Stimulated activated CD4-positive, alpha-beta T cell treated with anti-CD3 and anti-CD28 coated beads, Interleukin-15, amount 100 ng/mL, for 48 hours (primary cell): ENCODE data around the gene PELO.
"Not testable (repeated sequence)": the region's sequence is repeated elsewhere in the genome, so short reads cannot be mapped to it uniquely, and the experiment has no call there.

ENCODE experiments used
- DNase-seq, 2 donors: peaks; one replicate each; pipeline ENCODE4 v3.0.0-alpha.2; 2020; ENCODE audit warnings: low read depth in 2 of 2

Gene PELO

GRCh38 chr5:52787600-52788504 lies at the start of gene PELO, which contains the start of gene ITGA1:
Gene PELO, plus strand, starts transcription at chr5:52787916. Its CDS starts 12,479 bp downstream, at chr5:52800395.
Gene ITGA1, plus strand, starts transcription at chr5:52787916. Its CDS starts 438 bp downstream, at chr5:52788354.
- DNase-seq, result no peak

- no peak for DNase-seq
Measured at GRCh38 chr5:52738095-52738506, 49.6 kb upstream of the PELO start.

GRCh38 chr5:52740007-52740406 lies 47.7 kb upstream of the PELO start:
- no peak for DNase-seq

- no peak for DNase-seq
Measured at GRCh38 chr5:52743012-52743411, 44.7 kb upstream of the PELO start.

GRCh38 chr5:52743529-52743928 lies 44.2 kb upstream of the PELO start:
- DNase-seq, result no peak

GRCh38 chr5:52743970-52744369 lies 43.7 kb upstream of the PELO start:
- DNase-seq, result peak; percentile 22 to 26

GRCh38 chr5:52744867-52745458 lies 42.8 kb upstream of the PELO start:
- not testable (repeated sequence) for DNase-seq

GRCh38 chr5:52746539-52746938 lies 41.2 kb upstream of the PELO start:
- no peak for DNase-seq

- no peak for DNase-seq
Measured at GRCh38 chr5:52748590-52748989, 39.1 kb upstream of the PELO start.

- DNase-seq, result no peak
Measured at GRCh38 chr5:52749666-52750065, 38.0 kb upstream of the PELO start.

GRCh38 chr5:52751137-52751536 lies 36.6 kb upstream of the PELO start:
- no peak for DNase-seq

- no peak for DNase-seq
Measured at GRCh38 chr5:52754051-52754450, 33.7 kb upstream of the PELO start.

- no peak for DNase-seq
Measured at GRCh38 chr5:52757527-52757926, 30.2 kb upstream of the PELO start.

- no peak for DNase-seq
Measured at GRCh38 chr5:52758014-52758413, 29.7 kb upstream of the PELO start.

- no peak for DNase-seq
Measured at GRCh38 chr5:52759331-52759730, 28.4 kb upstream of the PELO start.

GRCh38 chr5:52760695-52761366 lies 26.9 kb upstream of the PELO start:
- no peak for DNase-seq

GRCh38 chr5:52767217-52767743 lies 20.4 kb upstream of the PELO start:
- no peak for DNase-seq

GRCh38 chr5:52767766-52768480 lies 19.8 kb upstream of the PELO start:
- DNase-seq, result no peak

- DNase-seq, result no peak
Measured at GRCh38 chr5:52769061-52769460, 18.7 kb upstream of the PELO start.

- no peak for DNase-seq
Measured at GRCh38 chr5:52770287-52770939, 17.3 kb upstream of the PELO start.
